ENCODE measurements around the gene LRIT2. TPM values are rescaled to one million over a fixed set of nuclear protein-coding genes. Genes with fewer than 3 reads are reported as not detected.
A peak's percentile ranks its signal among the peaks of the same experiment; 100 is the strongest.

LRIT2 gene
- total and polyA plus RNA-seq, 11 donors: not detected

DNA sequence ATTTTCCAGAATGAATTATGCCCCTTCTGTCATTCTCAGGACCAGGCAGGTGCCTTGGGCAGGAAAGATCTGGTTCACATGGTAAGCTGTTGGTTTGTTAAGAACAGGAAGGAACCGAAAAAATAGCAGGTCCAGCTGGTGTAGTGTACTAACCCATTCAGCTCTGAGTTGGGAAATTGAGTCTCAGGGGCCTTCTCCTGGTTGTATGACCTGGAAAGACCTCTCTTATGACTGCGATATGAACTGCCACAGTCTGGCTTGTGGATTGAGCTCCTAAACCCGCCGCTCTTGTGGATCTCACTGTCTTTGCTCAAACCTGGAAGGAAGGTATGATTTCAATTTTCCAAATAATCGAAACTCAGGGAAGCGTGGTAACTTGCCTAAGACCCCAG is 11.5 kb upstream of the LRIT2 start:
- WGBS, 4 donors: 80 to 87% (median 84%) methylated on average over 6 of the region's 6 CpGs

GRCh38 chr10:84235096-84235495 is 9.8 kb upstream of the LRIT2 start:
- Histone ChIP-seq H3K27me3 (peaks cover 0 to 9% (median 4%) of the 10 kb centered on the region in 9 donors), H3K4me3 (no peak overlapping the region), H3K9me3 (no peaks in the 10 kb centered on the region), H3K36me3 (no peaks in the 10 kb centered on the region), H3K4me1 (peaks cover 0 to 3% (median 0%) of the 10 kb centered on the region in 12 donors), H3K27ac (no peak overlapping the region)
- DNase-seq: no peak
- TF ChIP-seq, protein P1, sequence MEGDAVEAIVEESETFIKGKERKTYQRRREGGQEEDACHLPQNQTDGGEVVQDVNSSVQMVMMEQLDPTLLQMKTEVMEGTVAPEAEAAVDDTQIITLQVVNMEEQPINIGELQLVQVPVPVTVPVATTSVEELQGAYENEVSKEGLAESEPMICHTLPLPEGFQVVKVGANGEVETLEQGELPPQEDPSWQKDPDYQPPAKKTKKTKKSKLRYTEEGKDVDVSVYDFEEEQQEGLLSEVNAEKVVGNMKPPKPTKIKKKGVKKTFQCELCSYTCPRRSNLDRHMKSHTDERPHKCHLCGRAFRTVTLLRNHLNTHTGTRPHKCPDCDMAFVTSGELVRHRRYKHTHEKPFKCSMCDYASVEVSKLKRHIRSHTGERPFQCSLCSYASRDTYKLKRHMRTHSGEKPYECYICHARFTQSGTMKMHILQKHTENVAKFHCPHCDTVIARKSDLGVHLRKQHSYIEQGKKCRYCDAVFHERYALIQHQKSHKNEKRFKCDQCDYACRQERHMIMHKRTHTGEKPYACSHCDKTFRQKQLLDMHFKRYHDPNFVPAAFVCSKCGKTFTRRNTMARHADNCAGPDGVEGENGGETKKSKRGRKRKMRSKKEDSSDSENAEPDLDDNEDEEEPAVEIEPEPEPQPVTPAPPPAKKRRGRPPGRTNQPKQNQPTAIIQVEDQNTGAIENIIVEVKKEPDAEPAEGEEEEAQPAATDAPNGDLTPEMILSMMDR (IDR thresholded peaks at IDR 0.05): no peak
- no peak for TF ChIP-seq POLR2A (IDR thresholded peaks at IDR 0.05)
- intact Hi-C loops (cut with DNase I): no loop called here
- WGBS, 4 donors: 75 to 86% (median 78%) methylated on average over 4 of the region's 4 CpGs
- no peak for ATAC-seq

More for the DNA sequence above, 11.5 kb upstream of the LRIT2 start:
- TF ChIP-seq, protein P1 (IDR thresholded peaks at IDR 0.05): no peak
- TF ChIP-seq POLR2A (IDR thresholded peaks at IDR 0.05): no peak
- intact Hi-C loops (cut with DNase I): no loop called here
- Histone ChIP-seq H3K36me3 (no peaks in the 10 kb centered on the region), H3K27me3 (peaks cover 0 to 9% (median 4%) of the 10 kb centered on the region in 9 donors), H3K27ac (peak overlapping the region in 3 of 12 donors; percentile 17 to 43 (median 39)), H3K4me3 (no peak overlapping the region), H3K9me3 (no peaks in the 10 kb centered on the region), H3K4me1 (peaks cover 0 to 3% (median 0%) of the 10 kb centered on the region in 12 donors)
- DNase-seq (no peak), ATAC-seq (peak in 1 of 4 donors; percentile 22)

DNA sequence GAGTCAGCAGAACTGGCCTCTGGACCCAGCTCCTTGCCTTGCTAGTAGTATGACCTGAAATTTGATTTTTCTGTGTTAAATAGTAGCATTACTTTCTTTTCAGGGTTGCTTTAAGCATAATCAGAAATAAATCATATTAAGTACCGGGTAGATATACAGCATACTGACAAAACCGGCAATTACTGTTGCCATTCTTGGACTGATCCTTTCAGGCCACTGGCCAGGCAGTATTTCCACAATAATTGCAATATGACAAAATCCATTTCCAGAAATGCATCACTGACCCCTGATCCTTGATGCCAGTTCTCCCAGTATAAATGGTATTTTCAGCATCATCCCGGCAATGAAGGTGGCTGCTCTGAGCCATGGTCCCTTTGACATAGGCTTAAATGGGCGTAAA is 9.1 kb upstream of the LRIT2 start:
- no peak overlapping the region for H3K4me3 ChIP-seq
- TF ChIP-seq, protein P1 (IDR thresholded peaks at IDR 0.05): no peak
- no peak for TF ChIP-seq POLR2A (IDR thresholded peaks at IDR 0.05)
- peaks cover 0 to 3% (median 0%) of the 10 kb centered on the region in 12 donors for H3K4me1 ChIP-seq
- peaks cover 0 to 9% (median 4%) of the 10 kb centered on the region in 9 donors for H3K27me3 ChIP-seq
- H3K36me3 ChIP-seq: no peaks in the 10 kb centered on the region
- H3K9me3 ChIP-seq: no peaks in the 10 kb centered on the region
- DNase-seq (no peak), ATAC-seq (no peak)
- 78 to 93% (median 85%) methylated on average over 4 of the region's 4 CpGs for WGBS, 4 donors
- no peak overlapping the region for H3K27ac ChIP-seq
- intact Hi-C loops (cut with DNase I): no loop called here

- Histone ChIP-seq H3K27ac (no peak overlapping the region), H3K4me3 (no peak overlapping the region), H3K4me1 (peaks cover 0 to 3% (median 0%) of the 10 kb centered on the region in 12 donors), H3K36me3 (no peaks in the 10 kb centered on the region), H3K9me3 (no peaks in the 10 kb centered on the region), H3K27me3 (peaks cover 0 to 9% (median 4%) of the 10 kb centered on the region in 9 donors)
- intact Hi-C loops (cut with DNase I): no loop called here
- 74 to 100% (median 85%) methylated on average over 2 to 4 of the region's 4 CpGs for WGBS, 4 donors
- no peak for DNase-seq
- ATAC-seq: no peak
- TF ChIP-seq, protein P1 (IDR thresholded peaks at IDR 0.05): no peak
- no peak for TF ChIP-seq POLR2A (IDR thresholded peaks at IDR 0.05)
Observed at GRCh38 chr10:84233940-84234339, 8.6 kb upstream of the LRIT2 start.

Data from heart left ventricle (tissue), 16 donors.